ENCODE data around the gene CDH4. TPM values are rescaled to one million over a fixed set of nuclear protein-coding genes. Genes with fewer than 3 reads are reported as not detected.
A peak's percentile ranks its signal among the peaks of the same experiment; 100 is the strongest.
"Not testable (repeated sequence)": the region's sequence is repeated elsewhere in the genome, so short reads cannot be mapped to it uniquely, and the experiment has no call there.

Gene CDH4
- total RNA-seq, 6 donors from 2014 or later = 0.20 to 1.0 (median 0.40) TPM; not detected in 1

DNA sequence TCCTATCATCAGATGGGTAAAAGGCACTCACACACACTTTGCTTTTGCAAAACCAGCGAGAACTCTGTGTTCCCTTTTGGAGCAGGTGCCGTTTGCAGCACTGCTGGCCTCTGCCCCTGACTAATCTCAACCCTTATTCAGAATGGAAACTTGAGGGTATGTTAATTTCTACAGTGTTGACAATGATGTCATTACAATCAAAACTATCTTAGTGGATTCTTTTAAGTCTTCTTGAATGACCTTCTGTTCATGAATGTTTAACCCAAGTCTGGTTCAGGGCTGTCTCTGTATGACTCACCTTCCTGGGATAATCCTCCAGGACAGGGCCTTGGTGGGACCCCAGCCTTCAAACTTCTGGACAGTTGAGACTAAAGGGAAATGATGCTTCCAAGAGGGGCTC lies 197.9 kb downstream of the CDH4 start:
- Histone ChIP-seq H3K27me3 (no peaks in the 10 kb centered on the region), H3K36me3 (no peaks in the 10 kb centered on the region), H3K4me1 (no peaks in the 10 kb centered on the region), H3K4me3 (no peak overlapping the region), H3K27ac (no peak overlapping the region), H3K9me3 (no peaks in the 10 kb centered on the region)
- DNase-seq (no peak), ATAC-seq (ENCODE audit: low FRiP score in 2 of 2) (no peak)
- no peak for TF ChIP-seq POLR2A (IDR thresholded peaks at IDR 0.05)
- no peak for TF ChIP-seq EP300 (IDR thresholded peaks at IDR 0.05)
- TF ChIP-seq POLR2AphosphoS5 (IDR thresholded peaks at IDR 0.05) = no peak
- TF ChIP-seq, protein P1, sequence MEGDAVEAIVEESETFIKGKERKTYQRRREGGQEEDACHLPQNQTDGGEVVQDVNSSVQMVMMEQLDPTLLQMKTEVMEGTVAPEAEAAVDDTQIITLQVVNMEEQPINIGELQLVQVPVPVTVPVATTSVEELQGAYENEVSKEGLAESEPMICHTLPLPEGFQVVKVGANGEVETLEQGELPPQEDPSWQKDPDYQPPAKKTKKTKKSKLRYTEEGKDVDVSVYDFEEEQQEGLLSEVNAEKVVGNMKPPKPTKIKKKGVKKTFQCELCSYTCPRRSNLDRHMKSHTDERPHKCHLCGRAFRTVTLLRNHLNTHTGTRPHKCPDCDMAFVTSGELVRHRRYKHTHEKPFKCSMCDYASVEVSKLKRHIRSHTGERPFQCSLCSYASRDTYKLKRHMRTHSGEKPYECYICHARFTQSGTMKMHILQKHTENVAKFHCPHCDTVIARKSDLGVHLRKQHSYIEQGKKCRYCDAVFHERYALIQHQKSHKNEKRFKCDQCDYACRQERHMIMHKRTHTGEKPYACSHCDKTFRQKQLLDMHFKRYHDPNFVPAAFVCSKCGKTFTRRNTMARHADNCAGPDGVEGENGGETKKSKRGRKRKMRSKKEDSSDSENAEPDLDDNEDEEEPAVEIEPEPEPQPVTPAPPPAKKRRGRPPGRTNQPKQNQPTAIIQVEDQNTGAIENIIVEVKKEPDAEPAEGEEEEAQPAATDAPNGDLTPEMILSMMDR (IDR thresholded peaks at IDR 0.05) = no peak
- 73 to 75% methylated on average over 2 of the region's 2 CpGs for WGBS, 2 donors

DNA sequence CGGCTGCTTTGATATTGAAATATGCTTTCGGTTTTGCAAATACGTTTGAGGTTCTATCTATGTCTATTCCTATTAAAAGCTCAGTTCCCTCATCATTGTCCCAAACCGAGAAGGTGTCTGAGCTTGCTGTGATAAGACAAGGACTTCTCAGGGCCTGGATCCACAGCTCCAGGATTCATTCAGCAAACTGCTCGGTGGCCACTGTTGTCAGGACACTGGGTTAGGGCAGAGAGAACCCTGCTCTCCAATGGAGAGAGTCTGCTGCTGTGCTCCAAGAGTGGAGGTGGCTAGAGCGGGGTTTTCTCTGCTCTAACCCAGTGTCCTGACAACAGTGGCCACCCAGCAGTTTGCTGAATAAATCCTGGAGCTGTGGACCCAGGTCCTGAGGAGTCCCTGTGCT lies 198.5 kb downstream of the CDH4 start:
- no peaks in the 10 kb centered on the region for H3K9me3 ChIP-seq
- H3K4me1 ChIP-seq = no peaks in the 10 kb centered on the region
- no peak overlapping the region for H3K4me3 ChIP-seq
- DNase-seq = no peak
- TF ChIP-seq, protein P1 (IDR thresholded peaks at IDR 0.05) = no peak
- no peak for TF ChIP-seq POLR2A (IDR thresholded peaks at IDR 0.05)
- TF ChIP-seq EP300 (IDR thresholded peaks at IDR 0.05) = no peak
- TF ChIP-seq POLR2AphosphoS5 (IDR thresholded peaks at IDR 0.05) = no peak
- WGBS, 2 donors = 80 to 83% methylated on average over 6 of the region's 6 CpGs
- H3K27me3 ChIP-seq = no peaks in the 10 kb centered on the region
- no peak for ATAC-seq (ENCODE audit: low FRiP score in 2 of 2)
- no peak overlapping the region for H3K27ac ChIP-seq
- no peaks in the 10 kb centered on the region for H3K36me3 ChIP-seq

DNA sequence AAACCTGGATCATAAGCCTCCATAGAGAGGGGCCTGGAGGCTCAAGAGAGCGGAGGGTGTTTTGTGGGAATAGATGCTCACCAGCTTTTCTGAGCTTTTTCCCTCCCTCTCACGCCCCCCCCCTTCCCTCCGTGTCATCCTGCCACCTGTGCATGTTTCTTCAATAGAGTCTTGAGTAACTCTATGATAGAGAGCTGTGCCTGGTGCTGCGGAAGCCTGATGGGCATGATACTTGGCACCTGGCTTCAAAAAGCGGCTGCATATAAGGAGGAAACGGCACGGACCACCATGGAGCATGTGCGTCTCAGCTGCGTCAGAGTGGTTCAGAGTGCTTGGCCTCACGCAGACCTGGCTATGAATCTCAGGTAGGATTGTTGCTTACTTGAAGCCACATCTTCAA lies 198.9 kb downstream of the CDH4 start:
- no peak overlapping the region for H3K27ac ChIP-seq
- 91 to 95% methylated on average over 10 of the region's 10 CpGs for WGBS, 2 donors

DNA sequence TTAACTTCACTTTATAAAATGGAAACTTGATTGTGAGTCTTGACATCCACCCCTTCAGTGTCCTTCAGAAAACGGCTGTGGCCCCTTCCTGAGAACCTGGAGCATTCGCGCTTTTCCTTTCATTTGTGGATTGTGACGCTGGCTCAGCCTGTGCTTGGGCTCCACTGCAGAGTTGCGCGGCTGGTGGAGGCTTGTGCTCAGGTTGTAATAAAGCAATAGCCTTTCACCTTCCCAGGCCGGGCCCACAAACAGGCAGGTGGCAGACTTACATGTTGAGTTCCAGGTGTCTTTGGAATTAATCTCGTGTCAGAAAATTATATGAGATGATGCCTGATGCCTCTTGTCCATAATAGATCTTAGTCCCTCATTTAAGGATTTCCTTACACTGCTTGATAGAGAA lies 199.9 kb downstream of the CDH4 start:
- H3K4me3 ChIP-seq = no peak overlapping the region
- H3K27ac ChIP-seq = no peak overlapping the region
- ATAC-seq (ENCODE audit: low FRiP score in 2 of 2) (no peak), DNase-seq (no peak)
- H3K9me3 ChIP-seq = no peaks in the 10 kb centered on the region
- no peaks in the 10 kb centered on the region for H3K36me3 ChIP-seq
- no peaks in the 10 kb centered on the region for H3K4me1 ChIP-seq
- WGBS, 2 donors = 66 to 90% methylated on average over 8 of the region's 8 CpGs
- TF ChIP-seq EP300 (IDR thresholded peaks at IDR 0.05) (no peak), POLR2AphosphoS5 (IDR thresholded peaks at IDR 0.05) (no peak), POLR2A (IDR thresholded peaks at IDR 0.05) (no peak)
- TF ChIP-seq, protein P1 (IDR thresholded peaks at IDR 0.05) = no peak
- no peaks in the 10 kb centered on the region for H3K27me3 ChIP-seq

More for the DNA sequence above, 198.9 kb downstream of the CDH4 start:
- no peaks in the 10 kb centered on the region for H3K27me3 ChIP-seq
- no peaks in the 10 kb centered on the region for H3K9me3 ChIP-seq
- H3K36me3 ChIP-seq = no peaks in the 10 kb centered on the region
- TF ChIP-seq POLR2A (IDR thresholded peaks at IDR 0.05) (no peak), EP300 (IDR thresholded peaks at IDR 0.05) (no peak), POLR2AphosphoS5 (IDR thresholded peaks at IDR 0.05) (no peak)
- TF ChIP-seq, protein P1 (IDR thresholded peaks at IDR 0.05) = no peak
- ATAC-seq (ENCODE audit: low FRiP score in 2 of 2) (no peak), DNase-seq (no peak)
- no peak overlapping the region for H3K4me3 ChIP-seq
- H3K4me1 ChIP-seq = no peaks in the 10 kb centered on the region

DNA sequence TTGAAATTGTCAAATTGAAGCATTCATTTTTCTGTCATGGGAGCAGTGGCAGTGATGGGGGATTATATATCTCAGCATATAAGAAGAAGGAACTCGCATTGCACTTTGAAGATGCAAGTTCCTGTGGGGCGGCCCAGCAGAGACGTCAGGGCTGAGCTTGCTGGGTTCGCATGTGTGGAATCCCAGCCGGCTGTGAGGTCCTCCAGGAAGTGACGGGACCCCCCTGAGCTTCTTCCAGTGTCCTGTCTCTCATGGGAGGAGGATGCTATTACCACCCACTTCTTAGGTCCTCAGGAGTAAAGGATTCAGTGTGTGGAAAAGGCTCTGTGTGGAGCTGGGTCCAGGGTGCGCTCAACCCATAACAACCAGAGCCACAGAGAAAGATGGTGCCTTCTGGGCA lies 201.2 kb downstream of the CDH4 start:
- no peaks in the 10 kb centered on the region for H3K36me3 ChIP-seq
- no peak overlapping the region for H3K27ac ChIP-seq
- H3K27me3 ChIP-seq = no peaks in the 10 kb centered on the region
- peak in 1 of 2 donors; percentile 4 for DNase-seq
- no peaks in the 10 kb centered on the region for H3K4me1 ChIP-seq
- H3K4me3 ChIP-seq = no peak overlapping the region
- no peak for ATAC-seq (ENCODE audit: low FRiP score in 2 of 2)
- TF ChIP-seq POLR2A (IDR thresholded peaks at IDR 0.05) = no peak
- TF ChIP-seq EP300 (IDR thresholded peaks at IDR 0.05) = no peak
- no peak for TF ChIP-seq POLR2AphosphoS5 (IDR thresholded peaks at IDR 0.05)
- 56 to 68% methylated on average over 7 of the region's 7 CpGs for WGBS, 2 donors
- H3K9me3 ChIP-seq = no peaks in the 10 kb centered on the region

DNA sequence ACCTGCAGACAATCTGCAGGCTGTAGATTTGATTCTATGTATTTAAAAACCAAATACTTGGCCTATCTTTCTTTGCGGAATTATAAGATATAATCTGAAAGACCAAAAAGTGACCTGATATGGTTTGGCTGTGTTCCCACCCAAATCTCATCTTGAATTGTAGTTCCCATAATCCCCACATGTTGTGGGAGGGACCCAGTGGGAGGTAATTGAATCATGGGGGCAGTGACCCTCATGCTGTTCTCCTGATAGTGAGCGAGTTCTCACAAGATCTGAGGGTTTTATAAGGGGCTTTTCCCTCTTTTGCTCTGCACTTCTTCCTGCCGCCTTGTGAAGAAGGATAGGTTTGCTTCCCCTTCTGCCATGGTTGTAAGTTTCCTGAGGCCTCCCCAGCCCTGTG lies 201.6 kb downstream of the CDH4 start:
- not testable (repeated sequence) for DNase-seq; H3K4me3 ChIP-seq; H3K9me3 ChIP-seq; H3K36me3 ChIP-seq; H3K27me3 ChIP-seq; H3K27ac ChIP-seq; ATAC-seq (ENCODE audit: low FRiP score in 2 of 2); H3K4me1 ChIP-seq
- WGBS, 2 donors = 70 to 85% methylated on average over 3 of the region's 3 CpGs

All from upper lobe of left lung (tissue), 6 donors.